Daoy (cell line): ENCODE results near the gene KAT8. TPM values are rescaled to one million over a fixed set of nuclear protein-coding genes. Genes with fewer than 3 reads are reported as not detected.

Experiments used
- DNase-seq: peaks from one replicate; pipeline ENCODE4 v3.0.0-alpha.2; 2015; ENCODE audit warnings: low read depth
- total RNA-seq: library from RNA; depleted of rRNA; stranded (reverse); fragments of >200 nt; shearing (Covaris generic); gene quantifications from 2 replicates; pipeline ENCODE4 v1.2.3, GENCODE V29; 2014

KAT8 gene
- total RNA-seq, 1 experiment from 2014 or later: 39.9 TPM

DNA sequence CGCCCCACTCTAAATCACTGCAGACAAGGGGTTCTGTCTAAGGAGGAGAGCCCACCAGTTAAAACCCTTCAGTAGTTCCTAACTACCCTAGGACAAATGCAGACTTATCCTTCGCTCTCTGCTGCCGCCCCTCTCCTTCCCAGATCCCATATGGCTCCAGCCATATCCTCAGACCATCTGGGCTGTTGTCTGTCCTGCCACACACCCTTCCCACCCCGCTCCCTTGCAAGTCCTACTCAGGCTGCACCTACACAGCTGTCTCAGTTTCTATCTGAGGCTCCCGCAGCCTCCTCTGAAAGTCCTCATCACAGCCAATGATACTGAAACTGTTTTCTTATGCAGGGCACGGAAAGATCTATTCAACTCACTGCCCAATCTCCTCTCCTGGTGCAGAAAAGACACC lies 10.0 kb upstream of the KAT8 start:
- no peak for DNase-seq

DNA sequence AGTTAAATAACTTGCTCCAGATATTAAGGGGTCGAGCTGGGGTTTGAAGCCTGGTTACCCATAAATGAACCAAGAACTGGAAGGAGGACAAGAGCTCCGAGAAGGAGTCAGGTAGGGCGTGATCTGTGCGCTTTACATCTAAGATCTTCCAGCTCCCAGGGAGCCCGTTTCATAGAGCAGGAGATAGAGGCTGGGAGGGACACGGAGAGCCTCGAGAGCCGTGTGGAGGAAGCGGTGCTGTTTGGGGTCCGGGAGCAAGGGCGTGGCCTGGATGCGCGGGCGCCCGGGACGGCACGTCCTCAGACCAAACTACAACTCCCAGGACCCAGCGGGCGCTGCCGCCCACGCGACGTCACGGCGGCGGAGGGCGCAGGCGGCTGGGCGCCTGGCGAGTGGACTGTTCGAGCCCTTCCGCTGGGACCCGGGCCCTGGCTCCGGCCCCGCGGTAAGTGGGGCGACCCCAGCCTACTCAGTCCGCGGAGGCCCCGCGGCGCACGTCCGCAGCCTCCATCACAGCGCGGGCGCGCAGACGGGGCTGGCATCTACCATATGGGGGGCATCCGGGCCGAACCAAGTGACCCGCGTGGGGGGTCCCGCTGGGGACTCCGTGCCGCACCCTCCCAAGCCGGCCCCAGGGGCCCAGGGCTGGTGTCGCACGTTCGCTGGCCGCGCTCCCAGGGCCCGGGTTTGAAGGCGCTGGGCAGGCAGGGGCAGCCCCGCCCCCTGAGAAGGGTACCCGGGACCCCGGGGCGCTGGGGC lies 9.2 kb upstream of the KAT8 start, which contains the start of gene BCKDK:
Gene BCKDK, plus strand, starts transcription at position 352 of the 759 bp plus-strand sequence. CDS start 838 bp downstream, outside the sequence.
- DNase-seq: peak; percentile 80

DNA sequence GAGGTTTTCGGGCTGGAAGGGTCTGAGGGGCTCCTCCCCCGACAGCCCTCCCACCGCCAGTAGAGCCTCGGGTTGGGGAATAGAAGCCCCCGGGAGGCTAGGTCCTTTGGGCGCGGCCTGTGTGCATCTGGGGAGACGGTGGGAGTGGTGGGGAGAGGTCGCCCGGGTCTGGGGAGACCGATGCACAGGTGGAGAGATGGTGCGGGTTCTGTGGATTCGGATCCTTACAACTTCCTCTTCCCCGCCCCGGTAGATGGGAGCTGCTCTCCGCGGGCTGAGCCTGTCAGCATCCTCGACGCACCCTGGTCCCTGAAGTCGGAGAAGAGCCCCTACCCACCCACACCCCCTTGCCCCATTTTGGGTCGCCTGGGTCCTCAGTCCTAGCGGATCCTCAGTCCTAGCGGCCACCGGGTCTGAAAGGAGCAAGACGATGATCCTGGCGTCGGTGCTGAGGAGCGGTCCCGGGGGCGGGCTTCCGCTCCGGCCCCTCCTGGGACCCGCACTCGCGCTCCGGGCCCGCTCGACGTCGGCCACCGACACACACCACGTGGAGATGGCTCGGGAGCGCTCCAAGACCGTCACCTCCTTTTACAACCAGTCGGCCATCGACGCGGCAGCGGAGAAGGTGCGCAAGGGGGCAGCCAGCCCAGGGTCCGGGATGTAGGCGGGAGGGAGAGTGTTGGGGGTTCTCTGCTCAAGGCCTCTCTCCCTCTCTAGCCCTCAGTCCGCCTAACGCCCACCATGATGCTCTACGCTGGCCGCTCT lies 8.5 kb upstream of the KAT8 start:
- no peak for DNase-seq

DNA sequence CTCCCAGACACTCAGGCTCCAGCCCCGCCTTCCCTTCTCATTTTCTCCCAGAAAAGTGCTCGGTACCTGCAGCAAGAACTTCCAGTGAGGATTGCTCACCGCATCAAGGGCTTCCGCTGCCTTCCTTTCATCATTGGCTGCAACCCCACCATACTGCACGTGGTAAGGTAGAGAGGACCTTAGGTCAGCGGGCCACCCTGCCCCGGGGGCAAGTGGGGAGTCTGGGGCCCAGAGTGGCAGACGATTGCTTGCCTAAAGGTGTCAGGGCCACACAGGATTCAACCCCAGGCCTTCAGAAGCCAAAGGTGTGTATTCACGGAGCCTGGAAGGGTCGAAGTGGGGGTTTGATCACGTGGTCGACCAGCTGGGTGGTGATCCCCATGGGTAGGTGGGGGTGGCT lies 7.8 kb upstream of the KAT8 start:
- DNase-seq: no peak

DNA sequence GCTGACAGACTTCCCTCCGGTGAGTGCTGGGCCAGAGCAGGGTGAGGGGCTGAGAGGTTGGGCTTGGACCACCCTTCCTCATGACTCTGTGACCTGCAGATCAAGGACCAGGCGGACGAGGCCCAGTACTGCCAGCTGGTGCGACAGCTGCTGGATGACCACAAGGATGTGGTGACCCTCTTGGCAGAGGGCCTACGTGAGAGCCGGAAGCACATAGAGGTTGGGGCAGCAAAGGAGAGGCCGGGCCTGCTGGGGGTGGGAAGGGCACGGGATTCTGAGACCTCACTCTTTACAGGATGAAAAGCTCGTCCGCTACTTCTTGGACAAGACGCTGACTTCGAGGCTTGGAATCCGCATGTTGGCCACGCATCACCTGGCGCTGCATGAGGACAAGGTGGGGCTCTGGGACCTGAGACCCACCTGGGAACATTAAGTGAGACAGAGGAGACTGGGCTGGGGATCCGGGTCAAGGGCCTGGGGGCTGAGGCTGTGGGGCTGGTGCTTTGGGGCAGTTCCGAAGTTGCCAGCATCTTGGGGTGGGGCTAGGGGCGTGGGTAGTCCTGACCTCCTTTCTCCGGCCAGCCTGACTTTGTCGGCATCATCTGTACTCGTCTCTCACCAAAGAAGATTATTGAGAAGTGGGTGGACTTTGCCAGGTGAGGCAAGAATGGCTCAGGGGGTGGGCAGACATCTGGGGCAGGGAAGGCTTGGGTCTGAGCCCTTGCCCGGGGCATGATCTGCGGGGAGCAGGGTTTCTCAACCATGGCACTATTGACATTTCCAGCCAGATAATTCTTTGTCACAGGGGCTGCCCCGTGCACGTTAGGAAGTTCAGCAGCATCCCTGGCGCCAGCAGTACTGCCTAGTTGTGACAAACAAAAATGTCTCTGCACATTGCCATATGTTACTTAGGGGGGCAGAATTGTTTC lies 7.1 kb upstream of the KAT8 start:
- no peak for DNase-seq

DNA sequence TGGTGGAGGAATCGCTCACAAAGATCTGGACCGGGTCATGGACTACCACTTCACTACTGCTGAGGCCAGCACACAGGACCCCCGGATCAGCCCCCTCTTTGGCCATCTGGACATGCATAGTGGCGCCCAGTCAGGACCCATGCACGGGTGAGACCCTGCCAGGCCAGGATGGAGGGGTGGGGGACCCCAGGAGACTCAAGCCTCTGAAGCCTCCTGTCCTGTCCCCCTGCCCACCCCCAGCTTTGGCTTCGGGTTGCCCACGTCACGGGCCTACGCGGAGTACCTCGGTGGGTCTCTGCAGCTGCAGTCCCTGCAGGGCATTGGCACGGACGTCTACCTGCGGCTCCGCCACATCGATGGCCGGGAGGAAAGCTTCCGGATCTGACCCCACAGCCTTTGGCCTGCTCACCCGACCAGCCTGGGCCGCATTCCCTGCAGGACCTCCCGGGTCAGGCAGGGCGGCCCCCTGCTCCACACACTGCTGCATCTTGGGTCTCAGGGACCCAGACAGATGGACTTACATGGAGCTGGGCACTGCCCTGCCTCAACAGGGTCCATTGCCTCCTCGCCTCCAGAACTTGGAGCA lies 5.5 kb upstream of the KAT8 start:
- no peak for DNase-seq

DNA sequence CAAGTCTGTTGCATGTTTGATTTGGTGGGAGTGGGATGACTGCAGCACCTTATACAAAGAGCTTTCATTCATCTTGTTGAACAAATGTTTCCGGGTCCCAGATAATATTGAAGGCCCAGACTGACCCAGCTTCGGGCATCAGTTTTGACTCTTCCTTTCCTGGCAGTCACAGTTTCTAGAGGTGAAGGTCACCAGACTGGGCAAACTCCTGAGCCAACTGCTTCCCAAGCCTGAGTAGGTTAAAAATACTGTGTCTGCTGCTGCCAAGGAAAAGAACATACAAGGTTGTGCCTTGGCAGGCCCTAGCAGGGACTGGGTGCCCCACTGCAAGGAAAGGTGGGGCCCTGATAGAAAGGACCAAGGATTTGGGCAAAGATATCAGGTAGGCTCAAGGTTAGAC lies 4.8 kb upstream of the KAT8 start:
- DNase-seq: no peak

DNA sequence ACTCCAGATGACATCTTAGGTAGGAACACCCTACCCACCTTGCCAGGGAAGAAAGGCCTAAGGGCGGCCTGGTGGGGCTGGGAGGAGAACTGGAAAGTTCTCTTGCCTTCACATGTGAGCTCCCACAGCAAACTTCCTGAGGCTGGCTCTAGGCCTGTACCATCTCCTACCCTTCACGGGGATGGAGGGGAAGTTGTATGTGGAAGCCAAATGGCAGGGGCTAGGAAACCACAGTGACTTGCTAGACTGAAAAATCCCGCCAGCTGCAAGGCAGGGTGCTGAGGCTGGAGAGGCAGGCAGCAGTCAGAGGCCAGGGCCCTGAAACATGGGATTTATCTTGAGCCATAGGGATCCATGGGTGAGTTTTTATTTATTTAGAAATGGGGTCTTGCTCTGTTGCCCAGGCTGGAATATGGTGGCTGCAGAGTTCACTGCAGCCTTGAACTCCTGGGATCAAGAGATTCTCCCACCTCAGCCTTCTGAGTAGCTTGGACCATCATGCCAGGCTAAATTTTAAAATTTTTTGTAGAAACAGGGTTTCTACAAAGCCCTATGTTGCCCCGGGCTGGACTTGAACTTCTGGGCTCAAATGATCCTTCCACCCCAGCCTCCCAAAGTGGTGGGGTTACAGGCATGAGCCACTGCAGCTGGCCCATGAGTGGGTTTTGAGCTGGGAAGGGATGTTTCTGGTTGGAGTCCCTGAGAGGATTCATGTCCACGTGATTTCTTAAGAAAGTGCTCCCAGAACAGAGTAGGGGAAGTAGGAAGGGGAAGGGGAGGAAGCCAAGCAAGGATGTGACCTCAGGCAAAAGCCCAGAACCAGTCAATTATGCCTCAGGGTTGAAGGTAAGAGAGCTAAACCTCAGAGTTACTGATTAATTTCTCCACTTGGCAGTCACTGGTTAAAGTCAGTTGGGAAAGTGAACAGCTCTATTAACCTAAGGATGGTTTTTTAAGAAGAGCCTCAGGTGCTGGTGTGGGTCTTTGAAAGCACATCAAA lies 4.0 kb upstream of the KAT8 start:
- no peak for DNase-seq

DNA sequence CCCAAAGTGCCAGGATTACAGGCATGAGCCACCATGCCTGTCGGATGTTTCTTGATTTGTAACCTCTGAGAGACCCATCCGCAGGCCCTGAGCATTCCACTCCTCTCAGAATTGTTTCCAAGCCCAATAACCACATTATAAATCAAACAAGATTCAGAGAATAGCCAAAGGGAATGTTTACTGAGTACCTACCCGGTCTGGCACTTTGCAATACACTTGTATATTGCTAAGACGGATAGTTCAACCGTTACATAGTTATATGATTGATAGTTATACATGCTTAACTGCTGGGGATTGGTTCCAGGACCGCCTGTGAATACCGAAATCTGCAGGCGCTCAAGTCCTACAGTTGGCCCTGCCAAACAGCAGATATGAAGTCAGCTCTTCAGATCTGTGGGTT lies 3.0 kb upstream of the KAT8 start:
- DNase-seq: no peak

DNA sequence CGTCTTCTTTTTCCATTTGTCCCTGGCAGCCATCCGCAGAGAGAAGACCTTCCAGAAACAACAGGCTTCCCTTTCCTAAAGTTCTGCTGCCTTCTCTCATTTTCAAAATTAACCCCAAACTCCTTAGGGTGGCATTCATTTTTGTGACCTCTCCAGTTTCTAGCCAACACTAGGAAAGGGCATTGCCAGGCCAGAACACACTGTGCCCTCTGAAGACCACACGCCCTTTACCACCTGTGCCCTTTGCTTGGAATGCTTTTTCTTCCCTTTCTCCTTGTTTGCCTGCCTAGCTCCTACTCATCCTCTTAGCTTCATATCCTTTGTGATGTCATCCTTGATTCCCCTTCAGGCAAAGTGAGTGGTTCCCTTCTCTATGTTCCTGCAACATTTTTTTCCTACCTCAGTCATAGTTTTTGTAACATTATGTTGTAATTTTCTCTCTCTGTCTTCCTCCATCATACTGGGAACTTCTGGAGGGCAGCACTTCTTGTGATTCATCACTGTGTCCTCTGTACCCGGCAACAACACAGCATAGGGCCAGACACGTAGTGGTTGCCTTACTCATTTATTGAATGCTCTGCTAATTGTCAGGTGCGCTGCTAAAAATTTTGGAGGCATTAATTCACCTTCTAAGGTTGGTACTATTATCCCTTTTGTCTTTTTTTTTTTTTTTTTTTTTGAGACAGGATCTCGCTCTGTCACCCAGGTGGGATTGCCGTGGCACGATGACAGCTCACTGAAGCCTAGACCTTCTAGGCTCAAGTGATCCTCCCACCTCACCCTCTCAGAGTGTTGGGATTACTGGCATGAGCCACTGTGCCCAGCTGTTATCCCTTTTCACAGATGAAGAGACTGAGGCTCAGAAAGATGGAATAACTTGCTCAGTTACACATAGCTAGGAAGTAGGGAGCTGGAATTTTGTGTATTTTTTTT lies 1.0 kb downstream of the KAT8 start:
- no peak for DNase-seq

DNA sequence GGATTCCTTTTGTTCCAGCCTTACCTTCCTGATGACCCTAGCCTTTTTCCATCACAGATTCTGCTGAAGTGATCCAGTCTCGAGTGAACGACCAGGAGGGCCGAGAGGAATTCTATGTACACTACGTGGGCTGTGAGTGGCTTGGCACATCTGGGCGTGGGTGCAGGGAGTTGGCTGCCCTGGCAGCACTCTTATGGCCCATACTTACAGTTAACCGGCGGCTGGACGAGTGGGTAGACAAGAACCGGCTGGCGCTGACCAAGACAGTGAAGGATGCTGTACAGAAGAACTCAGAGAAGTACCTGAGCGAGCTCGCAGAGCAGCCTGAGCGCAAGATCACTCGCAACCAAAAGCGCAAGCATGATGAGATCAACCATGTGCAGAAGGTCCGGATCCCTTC lies 2.7 kb downstream of the KAT8 start:
- no peak for DNase-seq

DNA sequence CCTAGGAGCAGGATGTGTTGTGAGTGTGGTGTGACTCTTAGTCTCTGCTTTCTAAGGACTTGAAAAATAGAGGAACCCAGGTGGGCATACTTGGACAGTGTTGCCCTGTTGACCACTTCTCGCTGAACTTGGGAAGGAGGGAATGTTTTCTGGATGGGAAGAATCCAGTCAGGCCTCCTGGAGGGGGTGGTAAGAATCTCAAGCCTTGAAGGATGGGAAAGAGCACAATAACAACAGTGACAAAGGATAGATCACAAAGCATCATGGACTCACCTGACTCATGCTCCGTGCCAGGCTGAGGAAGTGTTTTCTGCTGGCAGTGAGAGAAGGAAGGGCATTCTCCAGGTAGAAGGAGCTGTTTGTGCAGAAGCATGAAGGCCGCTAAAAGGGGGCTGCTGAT lies 8.4 kb downstream of the KAT8 start:
- DNase-seq: no peak

DNA sequence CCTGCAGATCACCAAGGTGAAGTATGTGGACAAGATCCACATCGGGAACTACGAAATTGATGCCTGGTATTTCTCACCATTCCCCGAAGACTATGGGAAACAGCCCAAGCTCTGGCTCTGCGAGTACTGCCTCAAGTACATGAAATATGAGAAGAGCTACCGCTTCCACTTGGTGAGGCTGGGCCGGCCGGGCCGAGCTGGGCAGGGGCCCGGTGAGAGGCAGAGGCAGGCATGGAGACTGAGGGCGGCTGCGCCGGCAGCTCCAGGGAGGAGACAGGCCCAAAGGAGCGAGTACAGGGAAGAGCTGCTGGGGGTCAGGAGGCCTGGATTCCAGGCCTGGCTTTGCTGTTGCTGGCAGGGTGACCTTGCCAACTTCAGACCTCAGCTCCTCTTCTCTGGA lies 9.7 kb downstream of the KAT8 start:
- no peak for DNase-seq

DNA sequence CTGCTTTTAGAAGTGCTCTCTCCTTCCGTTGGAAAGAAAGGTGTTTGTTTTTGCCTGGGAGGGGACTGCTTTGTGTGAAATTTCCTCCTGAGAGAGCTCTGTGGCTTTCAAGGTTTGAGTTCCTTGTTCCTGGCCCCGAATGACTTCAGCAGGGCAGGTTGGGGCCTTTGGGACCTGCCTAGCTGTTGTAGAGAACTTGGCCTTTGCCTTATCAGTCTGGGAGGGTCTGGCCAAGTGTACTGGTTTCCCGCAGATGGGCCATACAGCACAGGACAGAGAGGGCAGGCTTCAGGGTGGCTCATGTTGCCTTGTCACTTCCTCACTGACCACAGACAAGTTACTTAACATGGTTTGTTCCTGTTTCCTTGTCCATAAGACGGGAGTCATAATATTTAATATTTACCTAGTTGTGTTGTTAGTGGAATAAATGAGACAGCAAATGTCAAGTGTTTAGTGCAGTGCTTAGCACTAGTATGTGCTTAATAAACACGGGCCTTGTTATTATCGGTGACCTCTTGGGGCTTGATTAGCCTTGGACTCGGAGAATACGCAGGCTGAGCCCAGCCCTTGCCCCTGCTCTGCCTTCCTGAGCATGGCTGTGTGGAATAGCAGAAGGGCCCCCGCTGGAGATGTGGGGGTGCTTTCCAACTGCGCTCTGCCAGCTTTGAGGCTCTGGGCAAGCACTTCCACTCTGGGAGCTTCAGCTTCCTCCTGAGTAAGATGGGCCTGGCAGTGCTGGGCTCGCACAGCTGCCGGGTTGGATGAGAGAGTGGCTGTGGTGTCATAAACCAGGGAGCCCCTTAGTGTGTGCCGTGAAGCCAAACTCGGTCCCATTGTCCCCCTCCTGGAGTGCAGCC lies 11.5 kb downstream of the KAT8 start:
- DNase-seq: no peak

DNA sequence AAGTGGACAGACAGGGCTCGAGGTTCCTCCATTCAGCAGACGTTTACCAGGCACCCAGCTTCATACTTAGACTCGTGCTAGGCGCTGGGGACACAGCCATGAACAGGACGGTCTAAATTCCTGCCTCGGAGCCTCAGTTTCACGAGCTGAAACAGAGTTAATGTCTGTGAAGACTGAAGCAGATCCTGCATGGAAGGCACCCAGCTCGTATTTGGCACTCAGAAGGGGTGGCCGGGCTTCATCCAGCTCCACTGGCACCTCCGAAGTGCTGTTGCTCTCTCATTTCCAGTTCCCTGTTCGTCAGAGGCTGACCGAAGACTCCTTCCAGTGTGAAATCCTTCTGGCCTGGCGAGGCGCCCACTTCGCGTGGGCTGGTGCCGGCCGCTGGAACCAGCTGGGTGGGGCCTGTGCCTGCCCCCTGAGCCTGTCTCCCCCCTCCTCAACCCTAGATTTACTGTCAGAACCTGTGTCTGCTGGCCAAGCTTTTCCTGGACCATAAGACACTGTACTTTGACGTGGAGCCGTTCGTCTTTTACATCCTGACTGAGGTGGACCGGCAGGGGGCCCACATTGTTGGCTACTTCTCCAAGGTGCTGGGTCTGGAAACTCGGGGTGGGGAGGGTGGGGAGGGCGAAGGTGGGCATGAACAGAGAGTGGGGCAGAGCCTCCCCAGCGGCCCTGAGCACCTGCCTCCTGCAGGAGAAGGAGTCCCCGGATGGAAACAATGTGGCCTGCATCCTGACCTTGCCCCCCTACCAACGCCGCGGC lies 12.3 kb downstream of the KAT8 start:
- DNase-seq: no peak

DNA sequence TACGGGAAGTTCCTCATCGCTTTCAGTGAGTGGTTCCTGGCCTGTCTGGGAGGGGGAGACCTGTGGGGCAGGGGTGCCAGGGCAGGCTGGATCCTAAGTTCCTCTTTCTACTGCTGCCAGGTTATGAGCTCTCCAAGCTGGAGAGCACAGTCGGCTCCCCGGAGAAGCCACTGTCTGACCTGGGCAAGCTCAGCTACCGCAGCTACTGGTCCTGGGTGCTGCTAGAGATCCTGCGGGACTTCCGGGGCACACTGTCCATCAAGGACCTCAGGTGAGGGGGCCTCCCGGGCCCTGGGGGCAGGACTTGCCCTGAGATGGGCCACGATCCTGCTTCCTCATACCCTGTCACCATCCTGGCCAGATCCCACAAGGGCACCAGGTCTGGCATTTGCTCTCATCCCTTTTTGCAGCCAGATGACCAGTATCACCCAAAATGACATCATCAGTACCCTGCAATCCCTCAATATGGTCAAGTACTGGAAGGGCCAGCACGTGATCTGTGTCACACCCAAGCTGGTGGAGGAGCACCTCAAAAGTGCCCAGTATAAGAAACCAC lies 12.9 kb downstream of the KAT8 start:
- DNase-seq: no peak

DNA sequence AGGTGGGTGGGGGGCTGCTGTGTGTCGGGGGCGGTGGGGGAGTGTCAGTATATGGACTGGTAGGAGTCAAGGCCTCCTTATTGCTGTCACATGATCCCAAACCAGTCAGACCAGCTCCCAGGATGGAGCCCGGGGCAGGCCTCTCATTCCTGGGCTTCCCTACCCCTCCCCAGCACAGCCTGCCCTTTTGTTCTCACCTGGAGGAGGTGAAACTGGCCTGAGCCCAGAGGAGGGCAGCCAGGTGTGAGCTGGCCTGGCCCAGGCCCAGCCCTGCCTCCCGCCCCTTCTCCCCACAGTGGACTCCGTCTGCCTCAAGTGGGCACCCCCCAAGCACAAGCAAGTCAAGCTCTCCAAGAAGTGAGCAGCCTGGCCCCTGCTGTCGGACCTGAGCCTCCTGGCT lies 13.4 kb downstream of the KAT8 start:
- DNase-seq: no peak
